ENCODE measurements around the gene CTNNA1. TPM values are rescaled to one million over a fixed set of nuclear protein-coding genes. Genes with fewer than 3 reads are reported as not detected.

Gene CTNNA1
- total RNA-seq, 3 donors from 2014 or later = 347 to 457 (median 380) TPM

DNA sequence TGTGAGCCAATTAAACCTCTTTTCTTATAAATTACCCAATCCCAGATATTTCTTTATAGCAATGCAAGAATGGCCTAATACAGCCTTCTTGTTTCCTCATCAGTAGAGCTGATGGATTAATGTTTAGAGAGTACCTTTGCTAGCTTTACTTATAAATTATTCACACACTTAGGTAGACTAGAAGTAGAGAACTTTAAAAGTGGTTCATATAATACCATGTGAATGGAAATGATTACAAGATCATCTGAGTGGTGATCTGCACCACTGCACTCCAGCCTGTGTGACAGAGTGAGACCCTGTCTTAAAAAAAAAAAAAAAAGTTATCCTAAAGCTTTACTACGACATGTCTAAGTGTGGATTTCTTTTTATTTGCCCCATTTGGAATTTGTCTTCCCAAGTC is 145.1 kb downstream of the CTNNA1 start:
- H3K36me3 ChIP-seq (ENCODE audit: low read depth) = no peaks in the 10 kb centered on the region
- intact Hi-C loops (cut with DNase I, micrococcal nuclease) = no loop called here
- ATAC-seq = no peak
- H3K9me3 ChIP-seq = no peaks in the 10 kb centered on the region
- H3K4me1 ChIP-seq (ENCODE audit: low read depth) = no peaks in the 10 kb centered on the region
- TF ChIP-seq, protein P1, sequence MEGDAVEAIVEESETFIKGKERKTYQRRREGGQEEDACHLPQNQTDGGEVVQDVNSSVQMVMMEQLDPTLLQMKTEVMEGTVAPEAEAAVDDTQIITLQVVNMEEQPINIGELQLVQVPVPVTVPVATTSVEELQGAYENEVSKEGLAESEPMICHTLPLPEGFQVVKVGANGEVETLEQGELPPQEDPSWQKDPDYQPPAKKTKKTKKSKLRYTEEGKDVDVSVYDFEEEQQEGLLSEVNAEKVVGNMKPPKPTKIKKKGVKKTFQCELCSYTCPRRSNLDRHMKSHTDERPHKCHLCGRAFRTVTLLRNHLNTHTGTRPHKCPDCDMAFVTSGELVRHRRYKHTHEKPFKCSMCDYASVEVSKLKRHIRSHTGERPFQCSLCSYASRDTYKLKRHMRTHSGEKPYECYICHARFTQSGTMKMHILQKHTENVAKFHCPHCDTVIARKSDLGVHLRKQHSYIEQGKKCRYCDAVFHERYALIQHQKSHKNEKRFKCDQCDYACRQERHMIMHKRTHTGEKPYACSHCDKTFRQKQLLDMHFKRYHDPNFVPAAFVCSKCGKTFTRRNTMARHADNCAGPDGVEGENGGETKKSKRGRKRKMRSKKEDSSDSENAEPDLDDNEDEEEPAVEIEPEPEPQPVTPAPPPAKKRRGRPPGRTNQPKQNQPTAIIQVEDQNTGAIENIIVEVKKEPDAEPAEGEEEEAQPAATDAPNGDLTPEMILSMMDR (IDR thresholded peaks at IDR 0.05) = no peak
- no peak for DNase-seq
- H3K4me3 ChIP-seq = no peak overlapping the region

DNA sequence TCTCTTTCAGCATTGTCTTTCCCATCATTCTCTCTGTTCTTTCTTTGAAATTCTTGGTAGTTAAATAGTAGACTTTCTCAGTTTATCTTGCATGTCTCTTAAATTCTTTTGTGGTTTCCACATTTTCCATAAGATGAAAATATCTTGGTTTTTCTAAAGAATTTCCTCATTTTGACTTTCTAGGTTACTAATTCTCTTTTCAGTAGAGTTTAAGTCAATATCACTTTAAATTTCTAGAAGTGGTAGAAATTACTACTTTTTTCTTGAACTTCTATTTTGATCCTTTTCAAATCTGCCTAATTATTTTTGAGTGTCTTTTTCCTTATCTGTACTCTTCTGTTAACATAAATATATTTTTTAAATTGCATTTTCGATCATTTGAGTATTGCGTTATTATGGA is 145.5 kb downstream of the CTNNA1 start:
- H3K9me3 ChIP-seq = no peaks in the 10 kb centered on the region
- no peaks in the 10 kb centered on the region for H3K4me1 ChIP-seq (ENCODE audit: low read depth)
- no peak overlapping the region for H3K4me3 ChIP-seq
- ATAC-seq = no peak
- TF ChIP-seq, protein P1 (IDR thresholded peaks at IDR 0.05) = no peak
- no peaks in the 10 kb centered on the region for H3K36me3 ChIP-seq (ENCODE audit: low read depth)
- no peak for DNase-seq
- intact Hi-C loops (cut with DNase I, micrococcal nuclease) = no loop called here

DNA sequence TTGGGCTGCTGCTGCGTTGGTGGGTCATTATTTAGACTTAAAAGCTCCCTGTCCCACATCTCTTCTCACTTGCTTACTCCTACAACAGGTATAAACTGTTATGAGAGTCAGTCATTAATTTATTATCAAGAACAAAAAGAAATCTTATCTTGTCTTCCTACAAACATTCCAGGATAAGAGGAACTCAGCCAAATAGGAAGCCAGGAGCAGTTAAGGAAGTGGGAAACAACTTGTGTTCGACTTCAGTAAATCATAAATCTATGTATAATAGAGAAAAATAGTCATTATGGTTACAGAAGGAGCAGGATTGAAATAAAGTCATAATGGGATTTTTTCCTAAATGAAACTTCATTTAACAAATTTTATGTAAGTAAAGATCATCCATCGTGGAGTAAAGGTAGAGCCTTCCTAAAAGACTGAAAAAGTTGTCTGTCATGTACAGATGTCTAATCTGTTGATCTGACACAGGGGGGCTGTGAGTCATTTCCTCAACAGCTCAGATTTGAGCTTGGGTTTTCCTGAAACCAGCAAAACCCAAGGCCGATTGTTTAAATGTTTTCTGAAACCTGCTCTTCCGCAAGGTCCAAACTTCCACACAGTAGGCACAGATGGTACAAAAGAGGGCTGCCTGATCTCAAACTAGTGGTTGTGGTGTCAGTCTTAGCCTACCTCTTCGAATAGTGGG is 147.2 kb downstream of the CTNNA1 start:
- ATAC-seq (no peak), DNase-seq (no peak)
- no peak overlapping the region for H3K4me3 ChIP-seq
- TF ChIP-seq, protein P1 (IDR thresholded peaks at IDR 0.05) = no peak
- H3K36me3 ChIP-seq (ENCODE audit: low read depth) = peaks cover 4% of the 10 kb centered on the region
- intact Hi-C loops (cut with DNase I, micrococcal nuclease) = no loop called here
- H3K9me3 ChIP-seq = no peaks in the 10 kb centered on the region
- H3K4me1 ChIP-seq (ENCODE audit: low read depth) = no peaks in the 10 kb centered on the region

DNA sequence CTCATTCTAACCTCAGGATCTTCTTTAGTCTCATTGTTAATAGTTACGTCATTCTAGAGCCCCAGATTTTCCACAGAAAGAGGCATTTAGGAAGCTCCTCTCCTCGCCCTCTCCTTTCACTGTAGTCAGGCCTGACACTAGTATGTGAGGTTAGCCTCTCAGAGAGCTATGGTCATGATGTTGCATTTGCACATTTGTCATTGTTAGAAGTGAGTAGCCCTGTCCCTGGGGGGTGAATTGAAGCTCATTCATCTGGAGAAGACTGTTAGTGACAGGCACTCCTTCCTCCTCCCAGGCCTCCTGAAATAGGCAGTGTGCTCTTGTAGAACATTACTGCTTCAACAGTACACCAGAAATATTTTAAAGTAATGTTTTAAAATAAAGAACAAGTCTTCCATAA is 148.5 kb downstream of the CTNNA1 start:
- Histone ChIP-seq H3K9me3 (no peaks in the 10 kb centered on the region), H3K36me3 (ENCODE audit: low read depth) (peaks cover 4% of the 10 kb centered on the region), H3K4me1 (ENCODE audit: low read depth) (no peaks in the 10 kb centered on the region), H3K4me3 (no peak overlapping the region)
- TF ChIP-seq, protein P1 (IDR thresholded peaks at IDR 0.05) = no peak
- DNase-seq = no peak
- intact Hi-C loops (cut with DNase I, micrococcal nuclease) = no loop called here
- no peak for ATAC-seq

DNA sequence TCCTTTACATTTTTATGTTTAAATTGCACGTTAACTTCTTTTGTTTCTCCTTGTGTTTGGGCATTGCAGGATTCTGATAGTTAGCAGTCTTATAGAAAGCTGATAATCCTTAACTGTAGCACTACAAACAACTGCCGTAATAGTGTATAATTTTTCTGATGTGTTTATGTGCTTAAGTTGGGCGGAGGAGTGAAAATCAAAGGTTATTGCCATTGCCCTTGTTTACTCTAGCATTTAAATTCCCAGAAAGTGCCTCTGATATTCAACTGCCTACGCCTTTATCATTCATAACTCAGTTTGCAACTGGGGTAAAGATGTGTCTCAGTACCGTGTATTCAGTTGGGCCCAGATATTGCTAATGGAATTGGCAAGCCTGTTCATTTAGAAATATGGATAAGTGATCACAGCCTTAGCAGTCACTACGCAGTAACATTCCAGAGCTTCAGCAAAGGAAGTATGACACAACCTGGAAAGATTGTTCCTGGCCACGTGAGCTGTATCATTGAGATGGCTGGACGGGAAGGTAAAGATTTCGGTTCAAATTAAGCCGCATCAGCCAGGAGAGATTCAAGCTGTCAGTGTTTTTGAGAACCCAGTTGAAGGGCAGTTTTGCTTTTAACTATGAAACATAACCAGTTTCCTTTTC is 150.0 kb downstream of the CTNNA1 start:
- peak; percentile 62 for ATAC-seq
- intact Hi-C loops (cut with DNase I, micrococcal nuclease) = no loop called here

More for the DNA sequence above, 150.0 kb downstream of the CTNNA1 start:
- no peak overlapping the region for H3K4me3 ChIP-seq
- H3K9me3 ChIP-seq = no peaks in the 10 kb centered on the region
- H3K4me1 ChIP-seq (ENCODE audit: low read depth) = no peaks in the 10 kb centered on the region
- H3K36me3 ChIP-seq (ENCODE audit: low read depth) = peaks cover 4% of the 10 kb centered on the region
- TF ChIP-seq, protein P1 (IDR thresholded peaks at IDR 0.05) = no peak
- DNase-seq = peak in 1 of 3 donors; percentile 14

All from mucosa of descending colon (tissue), 3 donors.